Natural killer cell treated with Interleukin-12 subunit alpha and Interleukin-12 subunit beta and Interleukin-15 and Interleukin-18, amount 100 ng/mL, for 72 hours (primary cell): ENCODE data around the gene NAA16. TPM values are rescaled to one million over a fixed set of nuclear protein-coding genes. Genes with fewer than 3 reads are reported as not detected.
"Not testable (repeated sequence)": the region's sequence is repeated elsewhere in the genome, so short reads cannot be mapped to it uniquely, and the experiment has no call there.

Source experiments
- ATAC-seq, 2 donors: fragments of 150-1000 bp; cut with Tn5 transposase in 1 of 2; sonication (Bioruptor Pico), chemical (Tn5 transposase) in 1 of 2; 2 replicates each; pipeline ENCODE4 v1.10.0; 2021
- DNase-seq: peaks from one replicate; pipeline ENCODE4 v3.0.0; 2022; ENCODE audit warnings: low spot score
- H3K27ac Mint-ChIP-seq, 2 donors: 1 replicate in 1 of 2; 2 replicates in 1 of 2; pipeline ENCODE4 v1.8.0; 2022; ENCODE audit warnings: mixed read lengths in 2 of 2, mild to moderate bottlenecking in 1 of 2, moderate library complexity in 1 of 2
- H3K27me3 Mint-ChIP-seq, 2 donors: 1 replicate in 1 of 2; 2 replicates in 1 of 2; pipeline ENCODE4 v1.8.0; 2022; ENCODE audit warnings: mixed read lengths in 2 of 2
- H3K36me3 Mint-ChIP-seq: one replicate; pipeline ENCODE4 v1.8.0; 2022; ENCODE audit warnings: mixed read lengths
- H3K4me1 Mint-ChIP-seq, 2 donors: 1 replicate in 1 of 2; 2 replicates in 1 of 2; pipeline ENCODE4 v1.8.0; 2022; ENCODE audit warnings: low read depth in 2 of 2, mixed read lengths in 2 of 2, mild to moderate bottlenecking in 1 of 2
- H3K4me3 Mint-ChIP-seq: one replicate; pipeline ENCODE4 v1.8.0; 2022; ENCODE audit warnings: mixed read lengths
- H3K9me3 Mint-ChIP-seq: 2 replicates; pipeline ENCODE4 v1.8.0; 2022; ENCODE audit warnings: mixed read lengths
- total RNA-seq, 2 donors: library from RNA; stranded (reverse); gene quantifications; one replicate each; pipeline ENCODE4 v1.2.3, GENCODE V29; 2022

NAA16 gene
- total RNA-seq, 2 donors from 2014 or later, result 16.4 to 38.9 TPM

DNA sequence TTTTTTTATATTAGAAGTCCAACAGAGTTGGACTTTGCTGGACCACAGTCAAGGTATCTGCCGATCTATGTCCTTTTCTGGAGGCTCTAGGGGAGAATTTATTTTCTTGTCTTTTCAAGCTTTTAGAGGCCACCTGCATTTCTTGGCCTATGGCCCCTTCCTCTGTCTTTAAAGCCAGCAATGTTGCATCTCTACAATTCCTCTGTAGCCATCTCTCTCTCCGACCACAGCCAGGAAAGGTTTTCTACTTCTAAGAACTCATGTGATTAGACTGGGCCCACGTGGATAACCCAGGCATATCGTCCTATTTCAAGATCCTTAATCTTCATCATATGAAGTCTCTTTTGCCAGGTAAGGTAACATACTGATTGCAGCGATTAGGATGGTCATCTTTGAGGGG, 102.8 kb downstream of the NAA16 start:
- no peak overlapping the region for H3K4me3 Mint-ChIP-seq
- no peaks in the 10 kb centered on the region for H3K9me3 Mint-ChIP-seq
- DNase-seq, result no peak
- H3K27ac Mint-ChIP-seq, result no peak overlapping the region
- no peaks in the 10 kb centered on the region for H3K36me3 Mint-ChIP-seq
- no peak for ATAC-seq
- peaks cover 0 to 5% of the 10 kb centered on the region in 2 donors for H3K27me3 Mint-ChIP-seq
- no peaks in the 10 kb centered on the region for H3K4me1 Mint-ChIP-seq

DNA sequence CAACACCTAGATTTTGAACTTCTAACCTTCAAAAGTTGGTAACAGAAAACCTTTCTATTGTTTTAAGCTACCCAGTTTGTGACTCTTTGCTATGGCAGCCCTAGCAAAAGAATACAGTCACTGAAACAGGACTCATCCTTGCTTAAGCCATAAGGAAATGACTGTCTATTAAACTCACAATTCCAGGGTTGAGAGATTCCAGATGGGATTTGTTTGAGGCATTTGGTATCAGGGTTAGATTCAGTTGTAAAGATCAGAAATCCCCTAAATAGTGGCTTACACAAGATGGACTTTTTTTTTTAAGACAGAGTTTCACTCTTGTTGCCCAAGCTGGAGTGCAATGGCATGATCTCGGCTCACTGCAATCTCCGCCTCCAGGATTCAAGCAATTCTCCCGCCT, 105.2 kb downstream of the NAA16 start:
- Mint-ChIP-seq H3K27ac (no peak overlapping the region), H3K4me3 (no peak overlapping the region), H3K9me3 (no peaks in the 10 kb centered on the region), H3K27me3 (peaks cover 0 to 4% of the 10 kb centered on the region in 2 donors), H3K4me1 (no peaks in the 10 kb centered on the region), H3K36me3 (no peaks in the 10 kb centered on the region)
- no peak for DNase-seq
- ATAC-seq, result no peak

DNA sequence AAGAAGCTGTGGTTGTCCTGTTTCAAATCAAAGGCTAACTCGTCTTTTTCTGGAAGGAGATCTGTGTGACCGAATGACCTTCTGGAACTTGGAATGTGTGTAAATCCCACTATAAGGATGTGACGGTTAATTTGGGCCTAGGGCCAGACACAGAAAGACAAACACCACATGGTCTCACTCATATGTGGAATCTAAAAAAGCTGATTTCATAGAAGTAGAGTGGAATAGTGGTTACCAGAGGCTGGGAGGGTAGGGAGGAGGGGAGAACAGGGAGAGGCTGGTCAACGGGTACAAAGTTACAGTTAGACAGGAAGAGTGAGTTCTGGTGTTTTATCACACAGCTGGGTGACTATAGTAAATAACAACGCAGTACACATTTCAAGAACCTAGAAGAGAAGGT, 107.0 kb downstream of the NAA16 start:
- Mint-ChIP-seq H3K9me3 (no peaks in the 10 kb centered on the region), H3K4me3 (no peak overlapping the region), H3K4me1 (no peaks in the 10 kb centered on the region), H3K27ac (no peak overlapping the region), H3K27me3 (peaks cover 0 to 4% of the 10 kb centered on the region in 2 donors), H3K36me3 (no peaks in the 10 kb centered on the region)
- DNase-seq, result no peak
- no peak for ATAC-seq

DNA sequence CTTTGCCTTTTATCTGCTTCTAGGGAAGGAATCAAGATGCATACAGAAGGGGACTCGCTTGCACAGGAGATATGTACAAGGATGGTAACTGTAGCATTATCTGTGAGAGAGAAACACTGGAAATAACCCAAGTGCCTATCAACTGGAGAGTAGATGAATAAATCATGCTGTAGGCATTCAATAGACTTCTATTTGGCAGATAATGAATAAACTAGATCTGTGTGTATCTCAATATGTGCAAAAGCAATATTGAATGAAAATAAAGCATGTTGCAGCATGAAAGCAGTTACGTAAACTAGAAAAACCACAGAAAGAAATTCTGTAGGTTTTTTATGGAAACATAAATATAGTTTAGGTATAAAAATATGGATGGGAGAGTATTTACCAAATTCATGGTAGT, 107.7 kb downstream of the NAA16 start:
- no peak overlapping the region for H3K27ac Mint-ChIP-seq
- no peak overlapping the region for H3K4me3 Mint-ChIP-seq
- peaks cover 0 to 4% of the 10 kb centered on the region in 2 donors for H3K27me3 Mint-ChIP-seq
- H3K36me3 Mint-ChIP-seq, result no peaks in the 10 kb centered on the region
- ATAC-seq (no peak), DNase-seq (no peak)
- no peaks in the 10 kb centered on the region for H3K9me3 Mint-ChIP-seq
- no peaks in the 10 kb centered on the region for H3K4me1 Mint-ChIP-seq

DNA sequence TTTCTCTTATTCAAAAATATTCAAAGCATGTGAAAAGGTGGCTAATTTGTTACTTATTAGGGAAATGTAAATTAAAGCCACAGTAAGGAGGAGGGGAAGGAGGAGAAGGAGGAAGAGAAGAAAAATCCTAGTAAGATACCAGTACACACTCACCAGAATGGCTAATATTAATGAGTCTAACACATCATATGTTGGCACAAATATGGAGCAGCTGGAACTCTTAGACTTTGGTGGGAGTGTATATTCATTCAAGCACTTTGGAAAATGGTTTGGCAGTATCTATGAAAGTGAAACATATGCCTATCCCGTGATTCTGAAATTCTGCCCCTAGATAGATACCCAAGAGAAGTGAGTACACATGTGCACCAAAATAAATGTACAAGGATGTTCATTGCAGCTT, 108.1 kb downstream of the NAA16 start:
- Mint-ChIP-seq H3K27ac (no peak overlapping the region), H3K4me1 (no peaks in the 10 kb centered on the region), H3K4me3 (no peak overlapping the region), H3K9me3 (no peaks in the 10 kb centered on the region), H3K36me3 (no peaks in the 10 kb centered on the region), H3K27me3 (peaks cover 0 to 4% of the 10 kb centered on the region in 2 donors)
- ATAC-seq (no peak), DNase-seq (no peak)

DNA sequence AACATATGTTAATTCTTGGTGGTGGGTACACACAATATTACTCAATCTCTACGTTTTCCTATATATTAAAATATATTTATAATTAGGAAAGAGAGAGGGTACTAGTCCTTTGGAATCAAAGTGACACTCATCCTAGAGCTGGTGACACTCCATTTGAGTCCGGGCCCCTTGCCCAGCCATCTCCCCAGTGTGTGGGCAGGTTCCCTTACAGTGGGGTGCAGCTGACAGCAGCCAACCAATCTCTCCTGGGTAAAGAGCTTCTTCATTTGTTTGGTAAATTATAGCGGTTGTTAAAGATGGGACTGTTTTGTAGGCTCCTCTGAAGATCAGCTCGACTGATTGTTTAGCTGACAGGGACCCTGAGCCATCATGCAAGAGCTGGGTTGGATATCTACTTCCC, 109.1 kb downstream of the NAA16 start:
- peaks cover 0 to 4% of the 10 kb centered on the region in 2 donors for H3K27me3 Mint-ChIP-seq
- no peak overlapping the region for H3K4me3 Mint-ChIP-seq
- ATAC-seq (no peak), DNase-seq (no peak)
- no peaks in the 10 kb centered on the region for H3K9me3 Mint-ChIP-seq
- H3K36me3 Mint-ChIP-seq, result no peaks in the 10 kb centered on the region
- H3K27ac Mint-ChIP-seq, result no peak overlapping the region
- no peaks in the 10 kb centered on the region for H3K4me1 Mint-ChIP-seq

DNA sequence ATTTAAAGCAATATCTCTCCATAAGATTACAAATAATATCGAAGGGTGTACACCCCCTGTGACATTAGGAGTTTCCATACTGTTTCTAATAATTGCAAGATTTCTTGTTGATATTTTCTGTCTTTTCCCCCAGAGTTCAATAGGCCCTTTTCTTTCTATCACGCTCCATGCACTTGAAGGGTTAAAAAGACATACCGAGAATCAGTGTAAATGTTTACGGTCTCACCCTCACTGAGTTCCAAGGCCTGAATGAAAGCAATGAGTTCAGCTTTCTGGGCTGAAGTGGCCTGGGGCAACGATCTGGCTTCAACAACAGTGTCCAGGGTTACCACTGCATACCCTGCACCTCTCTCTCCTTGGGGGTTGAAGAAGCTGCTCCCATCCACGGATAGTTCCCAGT, 110.3 kb downstream of the NAA16 start:
- H3K4me1 Mint-ChIP-seq, H3K27me3 Mint-ChIP-seq, H3K27ac Mint-ChIP-seq, ATAC-seq, DNase-seq, H3K4me3 Mint-ChIP-seq, H3K9me3 Mint-ChIP-seq, H3K36me3 Mint-ChIP-seq: not testable (repeated sequence)

DNA sequence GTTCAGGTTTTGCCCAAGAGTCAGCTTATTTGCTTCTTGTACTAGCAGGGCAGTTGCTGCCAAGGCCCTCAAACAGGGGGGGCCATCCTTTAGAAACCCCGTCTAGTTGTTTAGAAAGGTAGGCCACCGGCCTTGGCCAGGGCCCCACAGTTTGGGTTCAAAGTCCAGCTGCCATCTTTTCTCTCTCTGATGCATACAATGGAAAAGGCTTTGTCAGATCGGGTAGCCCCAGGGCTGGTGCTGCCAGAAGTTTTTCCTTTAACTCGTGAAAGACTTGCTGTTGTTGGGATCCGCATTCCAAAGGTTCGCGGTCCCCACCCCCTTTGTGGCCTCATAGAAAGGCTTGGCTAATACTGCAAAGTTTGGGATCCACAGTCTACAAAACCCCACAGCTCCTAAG, 110.9 kb downstream of the NAA16 start:
- not testable (repeated sequence) for H3K4me1 Mint-ChIP-seq, DNase-seq, H3K27ac Mint-ChIP-seq, ATAC-seq, H3K4me3 Mint-ChIP-seq, H3K27me3 Mint-ChIP-seq, H3K9me3 Mint-ChIP-seq, H3K36me3 Mint-ChIP-seq

DNA sequence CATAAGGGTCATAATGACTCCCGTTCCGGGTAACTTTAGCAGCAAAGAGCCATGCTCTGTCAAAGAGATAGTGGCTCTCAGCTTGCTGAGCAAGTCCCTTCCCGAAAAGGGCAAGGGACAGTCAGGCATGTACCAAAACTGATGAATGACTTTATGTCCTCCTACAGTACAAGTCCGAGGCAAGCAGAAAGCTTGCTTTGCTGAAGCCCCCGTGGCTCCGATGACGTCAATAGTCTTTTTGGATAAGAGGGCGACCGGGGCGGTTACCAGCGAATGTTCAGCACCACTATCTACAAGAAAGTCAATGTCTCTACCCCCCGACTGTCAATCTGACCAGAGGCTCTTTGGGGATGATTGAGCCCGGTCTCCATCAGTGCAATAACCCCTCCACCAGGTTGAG, 112.2 kb downstream of the NAA16 start:
- H3K27me3 Mint-ChIP-seq, ATAC-seq, H3K36me3 Mint-ChIP-seq: not testable (repeated sequence)

DNA sequence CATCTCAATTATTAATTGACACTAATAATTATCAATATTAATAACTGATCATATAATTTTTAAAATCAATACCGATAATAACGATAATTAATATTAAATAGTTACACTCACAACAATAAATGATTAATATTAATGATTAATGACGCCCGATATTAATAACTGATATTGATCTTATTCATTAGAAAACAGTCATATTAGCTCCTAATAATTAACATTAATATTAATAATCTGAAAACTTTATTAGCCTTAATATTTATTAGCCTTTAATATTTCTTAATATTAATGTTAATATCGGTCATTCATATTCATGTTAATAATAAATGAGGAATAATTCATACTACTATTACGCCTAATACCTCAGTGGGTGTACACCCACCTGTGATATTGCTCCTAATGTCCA, 113.6 kb downstream of the NAA16 start:
- not testable (repeated sequence) for H3K9me3 Mint-ChIP-seq, H3K36me3 Mint-ChIP-seq, H3K4me3 Mint-ChIP-seq, H3K4me1 Mint-ChIP-seq, DNase-seq, H3K27ac Mint-ChIP-seq, ATAC-seq, H3K27me3 Mint-ChIP-seq

More for the DNA sequence above, 112.2 kb downstream of the NAA16 start:
- not testable (repeated sequence) for H3K4me1 Mint-ChIP-seq, DNase-seq, H3K27ac Mint-ChIP-seq, H3K4me3 Mint-ChIP-seq, H3K9me3 Mint-ChIP-seq

DNA sequence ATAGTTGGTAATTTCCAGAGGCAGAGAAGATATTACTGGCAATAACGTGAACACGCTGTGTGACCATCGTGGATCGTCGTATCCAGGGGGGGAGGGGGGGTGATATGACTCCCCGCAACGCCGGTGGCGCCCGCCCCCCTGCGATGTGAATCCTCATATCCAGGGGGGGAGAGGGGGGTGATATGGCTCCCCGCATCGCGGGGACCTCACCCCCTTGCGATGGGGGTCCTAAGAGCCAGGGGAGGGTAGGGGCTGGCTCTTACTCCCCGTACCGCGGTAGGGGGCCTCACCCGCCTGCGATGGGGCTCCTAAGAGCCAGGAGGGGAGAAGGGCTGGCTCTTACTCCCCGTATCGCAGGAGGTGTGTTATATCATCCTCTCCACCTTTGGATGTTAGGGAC, 115.0 kb downstream of the NAA16 start:
- no peaks in the 10 kb centered on the region for H3K36me3 Mint-ChIP-seq
- DNase-seq, result no peak
- H3K4me1 Mint-ChIP-seq, result peaks cover 0 to 5% of the 10 kb centered on the region in 2 donors
- H3K9me3 Mint-ChIP-seq, result no peaks in the 10 kb centered on the region
- H3K27ac Mint-ChIP-seq, result no peak overlapping the region
- H3K27me3 Mint-ChIP-seq, result peaks cover 0 to 4% of the 10 kb centered on the region in 2 donors
- no peak for ATAC-seq
- H3K4me3 Mint-ChIP-seq, result no peak overlapping the region

Other genes with a start within 250 kb of the NAA16 start
- 10 to 100 TPM in 1 of 2 donors, 1 to 10 TPM in 1; 8.5 to 10.6 TPM for gene WBP4, start 249.8 kb upstream of the NAA16 start, total RNA-seq
- 1 to 10 TPM; 4.2 to 7.3 TPM for gene KBTBD6, start 178.5 kb upstream of the NAA16 start, total RNA-seq
- gene KBTBD7, start 116.7 kb upstream of the NAA16 start, total RNA-seq, result 1 to 10 TPM; 4.1 to 5.3 TPM
- gene MTRF1, start 47.7 kb upstream of the NAA16 start, total RNA-seq, result 10 to 100 TPM; 17.2 to 28.3 TPM
- gene RGCC, start 146.3 kb downstream of the NAA16 start, total RNA-seq, result 1 to 10 TPM; 6.2 to 9.0 TPM